CD4-positive, alpha-beta T cell treated with Interleukin-4 for 1 hour (primary cell): ENCODE measurements around the gene MANF.
"Not testable (repeated sequence)": the region's sequence is repeated elsewhere in the genome, so short reads cannot be mapped to it uniquely, and the experiment has no call there.

Source experiments
- DNase-seq, 2 donors: peaks; one replicate each; pipeline ENCODE4 v3.0.0-alpha.2; 2020 to 2022

The MANF gene

DNA sequence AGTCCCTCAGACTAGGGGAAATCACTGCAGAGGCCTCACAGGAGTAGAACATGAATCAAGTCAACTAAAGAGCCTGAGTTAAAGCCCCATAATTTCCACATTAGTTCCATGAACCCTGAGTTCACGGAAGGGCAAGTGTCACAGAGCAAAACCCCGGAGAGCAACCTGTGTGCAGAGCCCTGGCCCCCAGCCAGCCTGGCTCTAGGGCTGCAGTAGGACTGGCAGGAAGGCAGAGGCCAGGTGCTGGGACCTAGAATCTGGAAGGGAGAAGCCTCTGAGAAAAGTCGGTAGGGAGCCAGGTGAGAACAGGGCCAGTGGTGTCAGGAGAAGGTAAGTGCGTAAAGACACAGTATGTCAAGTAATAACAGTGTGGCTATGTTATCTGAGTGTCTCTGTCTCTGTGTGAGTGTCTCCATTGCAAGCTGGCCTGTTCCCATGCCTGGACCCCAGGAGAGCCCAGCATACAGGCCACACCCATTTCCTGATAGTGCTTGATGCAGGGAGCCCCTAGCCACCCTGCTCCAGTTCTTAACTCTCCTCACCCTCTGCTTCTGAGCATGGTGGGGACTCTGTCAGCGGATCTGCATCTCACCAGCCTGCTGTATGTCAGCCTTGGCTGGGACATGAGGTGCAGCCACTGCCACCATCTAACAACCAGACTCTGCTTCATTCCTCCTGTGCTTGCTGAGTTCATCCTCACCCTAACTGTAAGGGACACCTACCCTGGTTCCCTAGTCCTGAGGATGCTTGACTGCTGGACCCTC is 11.3 kb upstream of the MANF start:
- DNase-seq = no peak

DNA sequence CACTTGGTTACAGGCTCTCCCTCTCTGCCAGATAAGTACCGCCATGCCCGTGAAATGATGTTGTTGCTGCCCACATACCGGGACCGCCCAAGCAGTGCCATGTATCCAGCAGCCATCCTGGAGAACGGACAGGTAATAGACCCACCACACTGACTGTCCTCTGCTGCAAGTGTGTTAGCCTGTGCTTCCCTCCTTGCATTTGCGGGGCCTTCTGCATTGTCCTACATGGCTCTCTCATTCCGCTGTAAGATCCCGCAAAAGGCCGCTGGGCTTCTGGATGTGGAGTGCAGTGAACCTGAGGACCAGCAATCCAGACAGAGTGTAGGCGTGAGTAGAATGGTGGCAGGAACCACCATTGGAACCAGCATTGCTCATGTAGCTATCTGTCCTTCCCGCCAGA is 10.6 kb upstream of the MANF start:
- DNase-seq = no peak

DNA sequence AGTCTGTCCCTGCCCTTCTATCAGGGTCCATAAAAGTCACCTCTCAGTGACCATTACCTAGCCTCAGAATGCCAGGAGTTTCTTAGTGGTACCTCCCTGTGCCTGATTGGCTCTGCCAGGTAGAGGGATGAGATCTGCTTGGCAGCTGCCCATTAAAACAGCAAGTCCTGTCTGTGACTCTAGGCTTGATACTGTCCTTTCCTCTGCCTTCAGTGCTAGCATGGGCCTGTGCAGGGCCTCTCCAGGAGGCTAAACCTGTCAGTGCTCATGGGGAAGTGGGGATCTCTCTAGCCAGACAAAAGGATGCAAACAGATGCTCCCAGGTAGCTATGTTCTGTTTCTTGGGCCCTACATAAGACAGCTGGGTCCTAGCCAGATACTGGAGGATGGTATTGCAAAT is 10.0 kb upstream of the MANF start:
- no peak for DNase-seq

DNA sequence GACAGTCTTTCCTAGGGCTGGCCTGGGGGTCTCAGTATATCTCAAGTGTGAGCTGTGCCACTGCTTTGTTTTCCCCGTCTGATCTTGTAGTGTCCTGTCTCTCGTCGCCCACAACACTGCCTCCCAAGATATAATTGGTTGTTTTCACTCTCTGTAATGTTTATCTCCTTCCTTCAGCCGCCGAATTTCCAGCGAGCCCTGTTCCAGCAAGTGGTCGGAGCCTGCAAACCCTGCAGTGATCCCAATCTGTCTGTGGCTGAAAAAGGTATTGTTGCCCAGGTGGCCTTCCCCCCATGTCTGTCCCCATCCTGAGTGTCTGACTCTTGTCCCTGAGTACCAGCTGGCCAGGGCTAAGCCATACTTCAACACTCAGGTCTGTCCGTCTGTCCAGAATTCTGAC is 9.5 kb upstream of the MANF start:
- no peak for DNase-seq

DNA sequence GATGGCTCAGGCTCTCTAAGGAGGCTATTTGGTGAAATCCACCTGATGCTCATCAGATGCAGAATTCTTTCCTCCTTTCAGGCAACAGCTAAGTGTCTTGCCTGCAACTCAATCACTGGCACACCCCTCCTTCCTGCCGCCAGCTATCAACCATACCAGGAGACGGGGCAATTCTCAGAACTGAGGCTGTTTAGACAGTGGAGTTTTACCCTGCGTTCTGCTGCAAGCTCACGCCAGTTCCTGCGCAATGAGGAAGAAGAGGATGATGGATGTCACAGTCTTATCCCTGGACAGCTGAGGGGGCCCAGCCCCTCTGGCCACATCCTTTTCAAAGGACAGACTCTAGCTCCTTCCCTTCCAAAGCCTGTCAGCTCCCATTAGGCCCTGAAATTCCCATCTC is 7.0 kb upstream of the MANF start:
- no peak for DNase-seq

DNA sequence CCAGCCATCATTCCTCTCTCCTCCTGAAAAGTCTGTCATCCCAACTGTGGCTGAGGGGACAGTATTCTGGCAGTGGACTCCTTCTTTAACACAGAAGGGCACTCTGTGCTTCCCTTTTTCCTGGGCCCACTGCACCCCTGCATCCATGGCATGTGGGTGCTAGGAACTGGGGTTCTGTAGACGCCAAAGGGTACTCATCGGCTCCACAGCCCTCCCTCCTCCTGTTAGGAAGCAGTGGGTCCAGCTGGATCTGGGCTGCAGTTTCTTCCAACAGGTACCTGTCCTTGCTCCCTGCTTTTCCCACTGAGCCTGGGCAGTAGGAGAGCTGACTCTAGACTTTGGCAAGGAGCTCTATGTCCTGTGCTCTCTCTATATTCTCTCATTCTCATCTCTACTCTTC is 6.4 kb upstream of the MANF start:
- no peak for DNase-seq

DNA sequence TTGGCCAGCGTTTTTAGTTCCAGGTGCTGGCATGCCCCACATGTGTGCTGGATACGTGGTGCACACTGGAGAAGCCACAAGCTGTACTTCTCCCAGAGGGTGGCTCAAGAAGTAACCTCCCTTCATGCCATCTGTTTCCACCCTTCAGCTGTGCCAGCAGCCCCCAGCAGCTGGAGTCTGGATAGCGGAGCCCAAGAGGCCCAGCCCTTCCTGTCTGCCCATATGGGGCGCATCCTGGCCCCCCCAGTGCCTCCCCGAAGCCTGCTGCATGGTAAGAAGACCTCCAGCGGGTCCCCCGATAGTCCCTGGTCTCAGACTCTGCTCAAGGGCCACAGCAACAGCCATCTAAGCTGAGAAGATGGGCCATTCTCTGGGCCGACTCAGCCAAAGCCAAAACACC is 5.8 kb upstream of the MANF start:
- DNase-seq = no peak

DNA sequence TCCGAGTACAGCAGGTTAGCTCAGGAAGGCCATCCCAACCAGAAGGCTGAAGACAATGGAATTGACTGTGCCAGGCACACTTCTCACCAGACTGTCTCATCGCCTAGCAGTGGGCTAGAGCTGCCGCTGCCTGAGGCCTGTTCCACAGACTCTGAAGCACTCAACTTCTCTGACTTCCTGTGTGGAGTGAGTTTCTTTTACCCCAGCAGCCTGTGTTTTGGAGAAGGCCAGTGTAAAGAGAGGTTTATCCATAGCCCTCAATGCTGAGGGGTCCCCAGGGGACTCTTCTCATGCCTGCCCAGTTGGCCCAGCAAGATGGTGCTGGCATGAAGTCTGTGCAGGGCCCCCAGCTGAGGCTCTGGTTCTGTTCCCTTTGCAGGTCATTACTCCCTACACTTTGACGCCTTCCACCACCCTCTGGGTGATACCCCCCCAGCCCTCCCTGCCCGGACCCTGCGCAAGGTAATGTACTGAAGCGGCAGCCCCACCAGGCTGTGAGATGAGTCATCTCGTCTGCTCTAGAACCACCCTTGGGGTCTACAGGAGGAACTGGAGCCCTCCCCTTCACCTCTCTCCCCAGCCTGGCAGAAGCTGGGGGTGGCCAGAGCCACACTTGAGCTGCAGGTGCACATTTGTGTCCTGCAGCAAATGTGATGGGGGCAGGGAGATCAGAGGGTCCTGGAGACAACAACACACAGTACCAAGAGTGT is 5.2 kb upstream of the MANF start:
- no peak for DNase-seq

DNA sequence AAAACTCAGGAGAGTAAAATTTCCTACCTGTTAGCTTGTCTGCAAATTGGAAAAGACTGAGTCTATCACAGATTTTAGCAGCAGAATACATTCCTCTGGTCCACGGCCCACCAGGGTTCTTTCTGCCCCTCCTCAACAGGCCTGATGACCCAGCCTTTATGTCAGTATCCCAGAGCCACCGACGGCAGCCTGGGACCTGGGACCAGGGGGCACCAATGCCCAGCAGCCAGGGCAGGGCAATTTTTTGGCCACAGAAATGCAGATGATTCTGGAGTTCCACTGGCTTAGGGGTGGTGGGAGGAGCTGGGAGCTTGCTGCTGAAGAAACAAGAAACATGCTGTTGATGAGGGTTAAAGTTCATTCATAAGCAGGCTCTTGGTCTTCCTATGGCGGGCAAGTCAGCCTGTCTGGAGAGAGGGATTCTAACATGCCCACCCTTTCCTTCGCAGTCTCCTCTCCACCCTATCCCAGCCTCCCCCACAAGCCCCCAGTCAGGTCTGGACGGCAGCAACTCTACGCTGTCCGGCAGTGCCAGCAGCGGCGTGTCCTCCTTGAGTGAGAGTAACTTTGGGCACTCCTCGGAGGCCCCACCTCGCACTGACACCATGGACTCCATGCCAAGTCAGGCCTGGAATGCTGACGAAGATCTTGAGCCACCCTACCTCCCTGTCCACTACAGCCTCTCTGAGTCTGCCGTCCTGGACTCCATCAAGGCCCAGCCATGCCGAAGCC is 4.3 kb upstream of the MANF start:
- DNase-seq = no peak

DNA sequence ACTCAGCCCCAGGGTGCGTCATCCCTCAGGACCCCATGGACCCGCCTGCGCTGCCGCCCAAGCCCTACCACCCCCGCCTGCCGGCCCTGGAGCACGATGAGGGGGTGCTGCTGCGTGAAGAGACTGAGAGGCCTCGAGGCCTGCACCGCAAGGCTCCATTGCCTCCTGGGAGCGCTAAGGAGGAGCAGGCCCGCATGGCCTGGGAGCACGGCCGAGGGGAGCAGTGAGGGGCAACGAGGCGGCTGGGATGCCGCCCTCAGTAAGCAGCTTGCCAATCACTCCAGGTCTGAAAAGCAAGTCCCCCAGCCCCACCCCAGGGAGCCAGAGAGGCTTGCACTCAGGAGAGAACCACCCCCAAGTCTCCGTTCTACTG is 3.8 kb upstream of the MANF start:
- DNase-seq = no peak

DNA sequence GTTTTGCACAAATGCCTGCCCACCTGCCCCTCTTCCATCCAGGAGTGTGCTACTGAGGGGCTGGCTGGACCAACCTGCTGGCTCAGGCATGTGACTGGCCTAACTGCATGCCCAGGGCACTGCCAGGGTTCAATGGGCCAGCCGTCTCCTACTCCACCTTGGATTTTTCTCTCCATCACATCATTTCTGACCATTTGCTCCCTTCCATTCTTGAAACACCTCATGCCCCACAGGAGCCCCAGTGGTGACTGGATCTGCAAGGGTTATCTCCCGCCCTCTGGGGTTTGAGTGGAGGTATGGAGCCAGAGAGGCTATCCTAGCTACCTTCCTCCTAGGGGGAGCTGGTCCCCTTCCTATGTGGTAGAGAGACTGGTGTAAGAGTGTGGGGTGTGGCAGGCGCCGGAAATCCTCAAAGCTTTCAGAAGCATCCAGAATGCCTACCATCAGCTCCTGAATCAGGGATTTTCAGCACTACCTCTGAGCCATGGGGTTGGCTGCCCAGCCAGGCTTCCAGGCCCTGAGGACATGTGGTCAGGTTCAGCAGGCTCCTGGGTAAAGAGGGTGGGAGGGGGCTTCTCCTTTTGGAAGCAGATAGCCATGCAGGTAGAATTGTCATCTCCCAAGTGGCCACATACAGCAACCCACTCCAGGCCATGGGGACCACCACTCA is 2.9 kb upstream of the MANF start:
- DNase-seq = no peak

DNA sequence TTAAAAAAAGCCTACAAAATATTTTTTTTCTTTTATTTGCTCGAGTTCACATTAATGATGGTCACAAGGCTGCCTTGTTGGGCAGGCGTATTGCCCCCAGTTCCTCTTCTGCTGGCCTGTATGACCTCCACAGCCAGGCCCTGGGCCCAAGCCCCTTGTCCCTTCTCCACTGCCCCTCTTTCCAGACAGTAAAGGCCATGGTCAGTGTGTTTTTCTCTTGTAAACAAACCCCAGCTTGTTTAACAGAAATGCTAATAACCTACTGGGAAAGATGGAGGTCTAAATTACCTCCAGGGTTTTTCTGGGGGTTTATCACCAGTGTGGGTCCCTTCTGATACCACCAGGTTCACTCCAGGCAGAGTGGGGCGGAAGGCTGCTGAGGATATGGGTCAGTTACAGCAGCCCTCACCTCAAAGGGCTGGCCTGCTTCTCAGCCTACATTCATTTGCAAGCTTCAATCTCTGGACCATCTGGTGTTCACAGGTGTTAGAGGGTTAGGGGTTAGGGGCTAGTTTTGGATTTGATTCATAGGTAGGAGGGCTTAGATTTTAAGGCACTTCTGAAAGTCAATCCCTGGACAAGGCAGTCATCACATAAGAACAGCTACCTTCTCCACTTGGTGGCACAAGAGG is 2.0 kb upstream of the MANF start:
- no peak for DNase-seq

DNA sequence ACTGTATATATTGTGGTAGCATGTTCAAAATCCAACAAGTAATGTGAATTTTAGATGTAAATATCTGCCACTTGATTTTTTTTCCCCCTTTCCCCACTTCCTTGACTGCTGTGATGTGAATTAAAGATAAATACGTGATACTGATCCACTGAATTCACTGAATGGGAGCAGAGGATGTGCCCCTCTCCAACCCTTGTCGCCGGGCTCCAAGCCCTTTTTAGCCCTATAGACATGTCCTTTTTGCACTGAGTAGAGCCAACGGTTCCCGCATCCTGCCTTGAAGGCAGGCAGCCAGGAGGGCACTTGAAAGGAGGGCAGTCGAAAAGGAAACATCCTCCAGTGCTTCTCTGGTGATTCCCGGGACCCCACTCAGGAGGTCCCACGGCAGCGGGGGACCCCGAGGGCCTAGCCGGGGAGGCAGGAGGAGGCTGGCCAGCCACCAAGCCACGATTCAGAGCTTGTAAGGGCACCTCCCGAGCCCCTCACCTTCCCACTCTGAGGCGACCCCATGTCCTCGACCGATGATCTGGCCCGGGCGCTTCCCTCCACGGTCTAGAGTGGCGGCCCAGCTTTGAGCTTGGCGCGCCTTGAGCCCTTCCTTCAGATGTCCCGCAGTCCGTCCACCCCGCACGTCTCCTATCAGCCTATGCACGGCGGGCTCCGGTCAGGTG is 901 bp upstream of the MANF start:
- peak in 1 of 2 donors; percentile 27 for DNase-seq

DNA sequence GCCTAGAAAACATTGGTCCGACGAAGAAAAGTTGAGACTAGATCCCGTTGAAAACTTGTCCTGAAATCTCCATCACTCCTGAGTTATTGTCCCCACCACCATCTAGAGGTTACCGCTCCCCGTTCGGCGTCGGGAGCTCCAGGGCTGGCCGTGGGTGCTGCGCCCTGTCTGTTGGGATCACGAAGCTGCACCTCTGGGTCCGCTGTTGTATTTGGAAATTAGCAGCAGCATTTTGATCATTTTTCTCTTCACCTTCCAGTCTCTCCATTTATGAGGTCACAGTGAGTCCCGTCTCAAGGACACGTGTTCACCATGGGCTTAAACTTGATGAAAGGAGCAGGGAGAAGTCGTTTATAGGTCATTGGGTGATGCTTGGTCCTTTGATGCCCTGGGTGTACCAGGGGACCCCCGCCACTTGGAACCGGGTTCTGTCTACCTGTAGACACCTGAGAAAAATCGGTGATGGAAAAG is 565 bp downstream of the MANF start:
- DNase-seq = peak in 1 of 2 donors; percentile 18

DNA sequence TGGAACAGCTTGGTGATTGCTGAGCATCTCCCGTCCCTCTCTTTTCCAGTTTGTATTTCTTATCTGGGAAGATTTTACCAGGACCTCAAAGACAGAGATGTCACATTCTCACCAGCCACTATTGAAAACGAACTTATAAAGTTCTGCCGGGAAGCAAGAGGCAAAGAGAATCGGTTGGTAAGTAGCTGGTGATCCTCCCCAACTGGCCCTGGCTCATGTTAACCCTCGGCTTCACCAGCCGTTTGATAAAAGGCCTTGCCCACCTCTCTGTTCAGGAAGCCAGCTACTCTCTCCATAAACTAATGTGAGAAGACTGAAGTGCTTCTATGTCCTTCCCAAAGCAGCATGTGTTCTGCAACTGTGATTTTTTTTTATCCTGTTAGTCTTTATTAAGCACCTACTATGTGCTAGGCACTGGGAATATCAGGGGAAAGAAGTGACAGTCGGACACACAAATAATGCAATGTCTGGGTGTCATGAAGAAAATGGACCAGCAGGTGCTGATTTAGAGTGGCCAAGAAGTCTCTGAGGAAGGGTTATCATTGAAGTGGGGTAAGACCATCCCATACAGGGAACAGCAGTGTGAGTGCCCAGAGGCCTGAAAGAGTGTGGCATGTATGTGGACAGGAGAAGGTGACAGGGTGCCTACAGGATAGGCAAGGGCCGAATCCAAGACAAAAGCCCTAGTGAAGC is 1.2 kb downstream of the MANF start:
- DNase-seq = no peak

DNA sequence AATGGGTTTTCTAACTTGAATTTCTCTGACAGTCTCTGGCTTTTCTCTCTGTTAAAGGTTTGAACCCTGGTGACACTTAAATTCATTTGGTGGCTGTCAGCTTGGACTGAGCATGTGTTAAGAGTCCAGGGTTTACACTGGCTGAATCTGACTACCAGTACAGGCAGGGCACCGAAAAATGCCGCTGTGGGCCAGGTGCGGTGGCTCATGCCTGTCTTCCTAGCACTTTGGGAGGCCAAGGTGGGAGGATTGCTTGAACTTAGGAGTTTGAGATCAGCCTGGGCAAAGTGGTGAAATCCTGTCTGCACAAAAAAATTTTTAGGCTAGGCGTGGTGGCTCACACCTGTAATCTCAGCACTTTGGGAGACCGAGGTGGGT is 1.8 kb downstream of the MANF start:
- DNase-seq = no peak

DNA sequence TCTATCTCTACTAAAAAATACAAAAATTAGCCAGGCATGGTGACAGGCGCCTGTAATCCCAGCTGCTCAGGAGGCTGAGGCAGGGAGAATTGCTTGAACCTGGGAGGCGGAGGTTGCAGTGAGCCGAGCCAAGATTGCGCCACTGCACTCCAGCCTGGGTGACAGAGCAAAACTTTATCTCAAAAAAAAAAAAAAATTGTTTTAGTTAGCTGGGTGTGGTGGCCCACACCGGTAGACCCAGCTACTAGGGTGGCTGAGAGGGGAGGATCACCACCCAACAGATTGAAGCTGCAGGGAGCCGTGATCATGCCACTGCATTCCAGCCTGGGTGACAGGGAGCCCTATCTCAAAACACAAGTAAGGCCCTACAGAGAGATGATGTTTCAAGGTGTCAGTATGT is 2.2 kb downstream of the MANF start:
- not testable (repeated sequence) for DNase-seq

DNA sequence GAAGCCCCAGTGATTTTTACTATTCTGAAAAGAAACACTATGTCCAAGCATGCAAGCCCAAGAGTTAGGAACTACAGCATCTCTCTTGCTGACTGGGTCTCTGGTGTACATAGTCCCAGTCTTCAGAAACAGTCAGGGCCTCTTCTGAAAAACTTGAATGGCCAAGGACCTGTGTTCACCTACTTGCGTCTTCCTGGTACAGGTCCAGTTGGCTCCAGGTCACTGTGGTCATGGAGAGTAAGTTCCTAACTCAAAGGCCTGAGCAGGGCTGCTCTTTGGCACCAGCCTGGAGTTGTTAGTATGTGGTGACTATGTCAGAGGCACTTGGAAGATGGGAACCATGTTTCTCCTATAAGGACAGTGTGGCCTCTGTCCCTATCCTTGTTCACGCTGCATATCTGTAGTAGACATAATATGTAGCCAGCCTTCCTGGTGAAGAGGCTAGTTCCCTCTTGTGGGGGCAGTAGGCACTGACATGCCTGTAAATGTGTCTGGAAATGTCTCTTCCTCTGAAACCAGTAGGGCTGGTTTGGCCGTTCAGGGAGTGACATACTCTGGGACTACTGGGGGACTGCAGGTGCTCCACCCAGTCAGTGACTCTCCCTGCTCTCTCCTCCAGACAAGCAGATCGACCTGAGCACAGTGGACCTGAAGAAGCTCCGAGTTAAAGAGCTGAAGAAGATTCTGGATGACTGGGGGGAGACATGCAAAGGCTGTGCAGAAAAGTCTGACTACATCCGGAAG is 3.4 kb downstream of the MANF start:
- DNase-seq = no peak

DNA sequence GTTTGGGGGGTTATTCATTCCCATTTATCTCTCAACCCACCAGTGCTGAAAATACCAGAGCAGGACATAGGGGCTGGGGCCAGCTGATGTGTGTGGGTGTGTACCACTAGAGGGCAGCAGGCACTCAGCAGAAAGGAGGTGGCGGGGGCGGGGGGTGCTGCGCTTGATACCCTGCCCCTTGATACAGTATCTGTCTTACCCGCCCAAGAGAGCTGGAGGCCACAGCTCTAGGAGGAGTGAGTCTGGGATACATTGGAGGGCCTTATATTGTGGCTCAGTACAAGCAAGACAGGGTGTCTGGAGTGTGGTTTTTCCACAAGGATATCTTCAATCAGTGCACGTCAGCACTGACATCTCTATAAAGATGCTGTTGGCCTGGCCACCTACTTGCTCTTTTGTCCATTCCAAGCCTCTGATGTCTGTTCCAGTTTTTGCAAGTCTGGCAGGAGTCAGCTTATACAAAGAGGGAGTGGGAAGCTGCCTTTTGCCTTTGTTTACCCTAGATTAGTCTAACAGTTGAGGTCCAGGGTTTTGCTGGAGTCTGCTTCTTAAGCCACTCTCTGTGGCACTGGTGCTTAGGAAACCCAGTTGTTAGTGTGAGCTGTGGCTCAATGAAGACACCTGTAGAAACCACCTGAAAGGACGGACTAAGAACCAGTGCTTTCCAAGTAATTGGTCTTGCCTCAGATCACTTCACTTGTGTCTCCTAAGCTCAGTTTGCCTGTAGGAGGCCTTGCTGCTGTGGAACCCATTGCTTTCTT is 4.5 kb downstream of the MANF start:
- peak; percentile 57 to 65 for DNase-seq
